Gastroesophageal sphincter (tissue), 3 donors: ENCODE results near the gene FGF3.

ENCODE experiments used
- CTCF ChIP-seq, 4 experiments: fragments of 200-600 bp in 2 of 4; fragments of 450-650 bp in 2 of 4; sonication (generic) in 1 of 4; IDR thresholded peaks; one replicate each; pipeline ENCODE4 v1.5.1; 2017 to 2019; ENCODE audit warnings: antibody characterized with exemption in 4 of 4, mild to moderate bottlenecking in 2 of 4, moderate library complexity in 2 of 4
- POLR2A ChIP-seq, 2 donors: fragments of 450-650 bp; IDR thresholded peaks; one replicate each; pipeline ENCODE4 v1.6.1; 2017; ENCODE audit warnings: antibody characterized with exemption in 2 of 2, mild to moderate bottlenecking in 2 of 2, moderate library complexity in 1 of 2
- POLR2AphosphoS5 ChIP-seq: sonication (generic); formaldehyde crosslinking; IDR thresholded peaks from one replicate; pipeline ENCODE4 v1.6.1; 2017; ENCODE audit warnings: antibody characterized with exemption

GRCh38 chr11:69823641-69824265, 4.5 kb upstream of the FGF3 start:
- TF ChIP-seq POLR2AphosphoS5 (no peak), POLR2A (IDR thresholded peaks at IDR 0.05) (no peak), CTCF (IDR thresholded peaks at IDR 0.05) (no peak)
